Measurements from ENCODE around the gene HS6ST2. TPM values are rescaled to one million over a fixed set of nuclear protein-coding genes. Genes with fewer than 3 reads are reported as not detected.

HS6ST2 gene
- total RNA-seq, 2 experiments from 2014 or later: not detected

- H4K20me1 ChIP-seq (ENCODE audit: insufficient read depth, low read length): no peaks in the 10 kb centered on the region
- H3K4me3 ChIP-seq (ENCODE audit: low read depth, low read length, poor library complexity, severe bottlenecking): no peak overlapping the region
- no peaks in the 10 kb centered on the region for H3K9me2 ChIP-seq (ENCODE audit: insufficient read depth, low read length)
- H3K4me2 ChIP-seq (ENCODE audit: low read length): no peak overlapping the region
- POLR2A ChIA-PET: interaction anchor here (0.7 kb wide), 1 partner anchor 420 kb away, joined by 3 read pairs; no protein-coding TSS in a partner anchor
- H3K79me2 ChIP-seq (ENCODE audit: insufficient read depth, low read depth, low read length): no peaks in the 10 kb centered on the region
- no peak overlapping the region for H3K27ac ChIP-seq (ENCODE audit: low read depth, low read length, poor library complexity, severe bottlenecking)
- no peaks in the 10 kb centered on the region for H3K9me3 ChIP-seq (ENCODE audit: low read length)
- DNase-seq (ENCODE audit: low spot score): no peak
- TF ChIP-seq EZH2phosphoT487 (IDR thresholded peaks at IDR 0.05; ENCODE audit: borderline replicate concordance, low read depth, low read length) (no peak), CTCF (conservative IDR thresholded peaks at IDR 0.05; ENCODE audit: low read length) (no peak)
- H3K4me1 ChIP-seq (ENCODE audit: insufficient read depth, low read length, poor library complexity, severe bottlenecking): no peaks in the 10 kb centered on the region
- H3K36me3 ChIP-seq (ENCODE audit: insufficient read depth, low read length): no peaks in the 10 kb centered on the region
- CTCF ChIA-PET (ENCODE audit: unreplicated experiment): no interaction called here
- H2AFZ ChIP-seq (ENCODE audit: low read length): no peak overlapping the region
- intact Hi-C loops (cut with micrococcal nuclease; ENCODE audit: unreplicated experiment): no loop called here
- BruUV-seq (replicated peaks): no TSS peak
These were observed 148.8 kb downstream of the HS6ST2 start for GRCh38 chrX:132809581-132809980.

- Histone ChIP-seq H2AFZ (ENCODE audit: low read length) (no peak overlapping the region), H3K9me3 (ENCODE audit: low read length) (no peaks in the 10 kb centered on the region), H3K4me3 (ENCODE audit: low read depth, low read length, poor library complexity, severe bottlenecking) (no peak overlapping the region), H3K4me2 (ENCODE audit: low read length) (no peak overlapping the region), H3K36me3 (ENCODE audit: insufficient read depth, low read length) (no peaks in the 10 kb centered on the region), H3K79me2 (ENCODE audit: insufficient read depth, low read depth, low read length) (no peaks in the 10 kb centered on the region), H3K4me1 (ENCODE audit: insufficient read depth, low read length, poor library complexity, severe bottlenecking) (no peaks in the 10 kb centered on the region), H3K27ac (ENCODE audit: low read depth, low read length, poor library complexity, severe bottlenecking) (no peak overlapping the region), H3K9me2 (ENCODE audit: insufficient read depth, low read length) (no peaks in the 10 kb centered on the region), H4K20me1 (ENCODE audit: insufficient read depth, low read length) (no peaks in the 10 kb centered on the region)
- intact Hi-C loops (cut with micrococcal nuclease; ENCODE audit: unreplicated experiment): no loop called here
- no peak for DNase-seq (ENCODE audit: low spot score)
- POLR2A ChIA-PET: interaction anchor here (0.6 kb wide), 1 partner anchor 16 kb away, joined by 4 read pairs; no protein-coding TSS in a partner anchor
- BruUV-seq (replicated peaks): no TSS peak
- CTCF ChIA-PET (ENCODE audit: unreplicated experiment): no interaction called here
- TF ChIP-seq EZH2phosphoT487 (IDR thresholded peaks at IDR 0.05; ENCODE audit: borderline replicate concordance, low read depth, low read length) (no peak), CTCF (conservative IDR thresholded peaks at IDR 0.05; ENCODE audit: low read length) (no peak)
These were observed 150.9 kb downstream of the HS6ST2 start for GRCh38 chrX:132807411-132808030.

GRCh38 chrX:132802033-132802432, 156.4 kb downstream of the HS6ST2 start:
- DNase-seq (ENCODE audit: low spot score): no peak
- Histone ChIP-seq H3K79me2 (ENCODE audit: insufficient read depth, low read depth, low read length) (no peaks in the 10 kb centered on the region), H3K4me3 (ENCODE audit: low read depth, low read length, poor library complexity, severe bottlenecking) (no peak overlapping the region), H3K4me2 (ENCODE audit: low read length) (no peak overlapping the region), H2AFZ (ENCODE audit: low read length) (no peak overlapping the region), H3K36me3 (ENCODE audit: insufficient read depth, low read length) (no peaks in the 10 kb centered on the region), H4K20me1 (ENCODE audit: insufficient read depth, low read length) (no peaks in the 10 kb centered on the region), H3K4me1 (ENCODE audit: insufficient read depth, low read length, poor library complexity, severe bottlenecking) (no peaks in the 10 kb centered on the region), H3K9me2 (ENCODE audit: insufficient read depth, low read length) (no peaks in the 10 kb centered on the region), H3K9me3 (ENCODE audit: low read length) (no peaks in the 10 kb centered on the region), H3K27ac (ENCODE audit: low read depth, low read length, poor library complexity, severe bottlenecking) (no peak overlapping the region)
- no TSS peak for BruUV-seq (replicated peaks)
- TF ChIP-seq CTCF (conservative IDR thresholded peaks at IDR 0.05; ENCODE audit: low read length) (no peak), EZH2phosphoT487 (IDR thresholded peaks at IDR 0.05; ENCODE audit: borderline replicate concordance, low read depth, low read length) (no peak)
- POLR2A ChIA-PET: no interaction called here
- intact Hi-C loops (cut with micrococcal nuclease; ENCODE audit: unreplicated experiment): no loop called here
- CTCF ChIA-PET (ENCODE audit: unreplicated experiment): no interaction called here
